HK-2 (cell line): ENCODE data around the gene ANKRD11.

Experiments used
- DNase-seq: peaks from one replicate; pipeline ENCODE4 v3.0.0-alpha.2; 2018; ENCODE audit not compliant: unreplicated experiment

The ANKRD11 gene

DNA sequence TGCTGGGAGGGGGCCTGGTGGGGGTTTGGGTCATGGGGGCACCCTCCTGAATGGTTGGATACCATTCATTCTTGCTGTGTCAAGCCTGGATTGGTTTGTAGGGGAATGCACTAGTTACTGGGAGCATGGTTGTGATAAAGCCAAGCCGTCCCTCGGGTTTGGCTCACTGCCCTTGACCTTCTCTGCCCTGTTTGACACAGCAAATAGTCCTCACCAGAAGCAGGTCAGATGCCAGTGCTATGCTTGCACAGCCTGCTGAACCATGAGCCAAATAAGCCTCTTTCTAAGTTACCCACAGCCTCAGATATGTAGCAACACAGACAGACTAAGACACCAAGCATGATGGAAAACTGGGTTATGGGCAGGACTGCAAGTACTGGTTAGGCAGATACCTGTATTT is 258.3 kb downstream of the ANKRD11 start:
- DNase-seq = no peak

DNA sequence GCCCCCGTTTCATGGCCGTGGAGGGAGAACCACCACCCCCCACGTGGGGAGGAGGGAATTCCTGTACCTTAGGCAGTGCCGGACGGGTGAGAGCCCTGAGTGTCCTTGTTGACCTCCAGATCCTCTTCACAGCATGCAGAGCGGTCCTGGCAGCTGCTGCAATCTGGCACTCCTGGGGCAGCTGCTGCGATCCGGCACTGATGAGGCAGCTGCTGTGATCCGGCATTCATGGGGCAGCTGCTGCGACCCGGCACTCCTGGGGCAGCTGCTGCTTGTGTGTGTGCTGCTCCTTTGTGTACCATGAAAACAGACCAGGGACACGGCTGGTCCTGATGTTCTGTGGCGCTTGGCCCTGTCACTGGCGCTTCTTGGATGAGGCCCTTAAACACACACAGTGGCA is 260.1 kb downstream of the ANKRD11 start:
- DNase-seq = no peak

GRCh38 chr16:89224665-89225064 is 265.7 kb downstream of the ANKRD11 start:
- DNase-seq = no peak

GRCh38 chr16:89222931-89223330 is 267.4 kb downstream of the ANKRD11 start:
- no peak for DNase-seq

- DNase-seq = no peak
These were observed 268.8 kb downstream of the ANKRD11 start for GRCh38 chr16:89221604-89222003.

- no peak for DNase-seq
These were observed 271.0 kb downstream of the ANKRD11 start for GRCh38 chr16:89219365-89219764.
